HL-60 (cell line): ENCODE data around the gene COX7A2.

Experiments used
- DNase-seq, 2 experiments: peaks; one replicate each; pipeline ENCODE4 v3.0.0-alpha.2; 2010 to 2020; ENCODE audit warnings: low read depth in 1 of 2, low spot score in 1 of 2
- H3K27ac ChIP-seq: fragments of 250-450 bp; sonication (Bioruptor Pico); replicated peaks from 2 replicates; pipeline ENCODE4 v1.5.1; 2020; ENCODE audit warnings: mild to moderate bottlenecking, moderate library complexity
- H3K27me3 ChIP-seq: fragments of 250-450 bp; sonication (Bioruptor Pico); 2 replicates; pipeline ENCODE4 v1.5.1; 2021; ENCODE audit warnings: mild to moderate bottlenecking, moderate library complexity; ENCODE audit not compliant: insufficient read depth, poor library complexity, severe bottlenecking
- H3K4me3 ChIP-seq: replicated peaks from 2 replicates; pipeline ENCODE4 v1.5.1; 2011; ENCODE audit warnings: mild to moderate bottlenecking, control low read depth, low read length; ENCODE audit not compliant: insufficient read depth
- GABPA ChIP-seq: IDR thresholded peaks from 2 replicates; pipeline ENCODE4 v1.6.1; 2012; ENCODE audit warnings: low read depth
- POLR2AphosphoS5 ChIP-seq: IDR thresholded peaks from 2 replicates; pipeline ENCODE4 v1.6.1; 2012; ENCODE audit warnings: low read depth
- SPI1 ChIP-seq: IDR thresholded peaks from 2 replicates; pipeline ENCODE4 v1.6.1; 2012; ENCODE audit warnings: low read depth, mild to moderate bottlenecking, borderline replicate concordance
- TF ChIP-seq, protein P1 (sequence below): IDR thresholded peaks from one replicate; pipeline ENCODE4 v1.5.1; 2011; ENCODE audit warnings: low read length, control low read depth, inconsistent platforms; ENCODE audit not compliant: insufficient read depth
- TF ChIP-seq, protein P2 (sequence below): IDR thresholded peaks from 2 replicates; pipeline ENCODE4 v1.6.1; 2012; ENCODE audit warnings: low read depth; ENCODE audit not compliant: insufficient replicate concordance

Gene COX7A2

DNA sequence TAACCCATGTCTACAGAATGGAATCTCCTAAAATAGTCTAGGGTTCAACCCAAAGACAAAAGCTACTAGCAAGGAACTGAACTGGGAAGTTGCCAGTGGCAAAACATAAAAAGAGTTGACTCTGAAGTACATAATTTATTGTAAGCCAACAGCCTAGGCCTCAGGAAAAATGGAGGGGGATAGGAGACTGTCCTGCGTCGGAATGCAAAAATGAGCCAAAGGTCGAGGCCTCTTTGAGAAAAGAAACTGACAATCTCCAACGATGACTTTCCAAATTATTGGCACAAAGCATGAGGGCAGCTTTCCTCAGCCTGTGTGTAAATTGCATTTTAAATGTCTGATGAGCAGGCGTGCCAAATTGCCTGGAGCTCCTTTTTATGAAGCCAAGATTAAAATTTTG is 39.9 kb downstream of the COX7A2 start:
- DNase-seq: no peak
- H3K27ac ChIP-seq: no peak overlapping the region
- H3K27me3 ChIP-seq: peaks cover 72% of the 10 kb centered on the region
- no peak overlapping the region for H3K4me3 ChIP-seq
- TF ChIP-seq POLR2AphosphoS5: no peak
- TF ChIP-seq SPI1: no peak
- no peak for TF ChIP-seq GABPA
- TF ChIP-seq, protein P1, sequence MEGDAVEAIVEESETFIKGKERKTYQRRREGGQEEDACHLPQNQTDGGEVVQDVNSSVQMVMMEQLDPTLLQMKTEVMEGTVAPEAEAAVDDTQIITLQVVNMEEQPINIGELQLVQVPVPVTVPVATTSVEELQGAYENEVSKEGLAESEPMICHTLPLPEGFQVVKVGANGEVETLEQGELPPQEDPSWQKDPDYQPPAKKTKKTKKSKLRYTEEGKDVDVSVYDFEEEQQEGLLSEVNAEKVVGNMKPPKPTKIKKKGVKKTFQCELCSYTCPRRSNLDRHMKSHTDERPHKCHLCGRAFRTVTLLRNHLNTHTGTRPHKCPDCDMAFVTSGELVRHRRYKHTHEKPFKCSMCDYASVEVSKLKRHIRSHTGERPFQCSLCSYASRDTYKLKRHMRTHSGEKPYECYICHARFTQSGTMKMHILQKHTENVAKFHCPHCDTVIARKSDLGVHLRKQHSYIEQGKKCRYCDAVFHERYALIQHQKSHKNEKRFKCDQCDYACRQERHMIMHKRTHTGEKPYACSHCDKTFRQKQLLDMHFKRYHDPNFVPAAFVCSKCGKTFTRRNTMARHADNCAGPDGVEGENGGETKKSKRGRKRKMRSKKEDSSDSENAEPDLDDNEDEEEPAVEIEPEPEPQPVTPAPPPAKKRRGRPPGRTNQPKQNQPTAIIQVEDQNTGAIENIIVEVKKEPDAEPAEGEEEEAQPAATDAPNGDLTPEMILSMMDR: no peak
- TF ChIP-seq, protein P2, sequence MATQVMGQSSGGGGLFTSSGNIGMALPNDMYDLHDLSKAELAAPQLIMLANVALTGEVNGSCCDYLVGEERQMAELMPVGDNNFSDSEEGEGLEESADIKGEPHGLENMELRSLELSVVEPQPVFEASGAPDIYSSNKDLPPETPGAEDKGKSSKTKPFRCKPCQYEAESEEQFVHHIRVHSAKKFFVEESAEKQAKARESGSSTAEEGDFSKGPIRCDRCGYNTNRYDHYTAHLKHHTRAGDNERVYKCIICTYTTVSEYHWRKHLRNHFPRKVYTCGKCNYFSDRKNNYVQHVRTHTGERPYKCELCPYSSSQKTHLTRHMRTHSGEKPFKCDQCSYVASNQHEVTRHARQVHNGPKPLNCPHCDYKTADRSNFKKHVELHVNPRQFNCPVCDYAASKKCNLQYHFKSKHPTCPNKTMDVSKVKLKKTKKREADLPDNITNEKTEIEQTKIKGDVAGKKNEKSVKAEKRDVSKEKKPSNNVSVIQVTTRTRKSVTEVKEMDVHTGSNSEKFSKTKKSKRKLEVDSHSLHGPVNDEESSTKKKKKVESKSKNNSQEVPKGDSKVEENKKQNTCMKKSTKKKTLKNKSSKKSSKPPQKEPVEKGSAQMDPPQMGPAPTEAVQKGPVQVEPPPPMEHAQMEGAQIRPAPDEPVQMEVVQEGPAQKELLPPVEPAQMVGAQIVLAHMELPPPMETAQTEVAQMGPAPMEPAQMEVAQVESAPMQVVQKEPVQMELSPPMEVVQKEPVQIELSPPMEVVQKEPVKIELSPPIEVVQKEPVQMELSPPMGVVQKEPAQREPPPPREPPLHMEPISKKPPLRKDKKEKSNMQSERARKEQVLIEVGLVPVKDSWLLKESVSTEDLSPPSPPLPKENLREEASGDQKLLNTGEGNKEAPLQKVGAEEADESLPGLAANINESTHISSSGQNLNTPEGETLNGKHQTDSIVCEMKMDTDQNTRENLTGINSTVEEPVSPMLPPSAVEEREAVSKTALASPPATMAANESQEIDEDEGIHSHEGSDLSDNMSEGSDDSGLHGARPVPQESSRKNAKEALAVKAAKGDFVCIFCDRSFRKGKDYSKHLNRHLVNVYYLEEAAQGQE: no peak

DNA sequence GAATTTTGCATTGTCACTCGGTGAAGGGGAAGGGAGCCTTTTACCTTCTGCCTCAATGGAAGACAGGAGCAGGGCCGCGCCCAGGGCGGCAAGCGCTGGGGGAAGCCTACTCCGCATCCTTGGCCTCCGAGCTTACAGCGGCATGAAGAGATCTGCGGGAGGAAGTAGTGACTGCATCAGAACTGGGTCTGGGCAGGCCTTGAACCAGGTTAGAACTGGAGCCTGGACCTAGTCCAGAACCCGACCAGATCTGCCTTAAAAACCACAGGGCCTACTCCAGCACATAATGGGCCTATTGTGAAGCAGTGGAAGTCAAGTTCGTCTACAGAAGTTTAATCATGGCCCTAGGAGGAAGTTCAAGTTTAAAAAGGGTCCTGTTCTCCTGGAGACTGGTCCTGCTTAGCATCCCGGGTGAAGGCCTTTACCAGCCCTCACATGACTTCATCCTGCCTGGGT is 40.9 kb downstream of the COX7A2 start:
- Histone ChIP-seq H3K27me3 (peaks cover 62% of the 10 kb centered on the region), H3K4me3 (no peak overlapping the region), H3K27ac (no peak overlapping the region)
- no peak for DNase-seq
- TF ChIP-seq, protein P1: no peak
- no peak for TF ChIP-seq SPI1
- TF ChIP-seq, protein P2: no peak
- no peak for TF ChIP-seq POLR2AphosphoS5
- no peak for TF ChIP-seq GABPA

DNA sequence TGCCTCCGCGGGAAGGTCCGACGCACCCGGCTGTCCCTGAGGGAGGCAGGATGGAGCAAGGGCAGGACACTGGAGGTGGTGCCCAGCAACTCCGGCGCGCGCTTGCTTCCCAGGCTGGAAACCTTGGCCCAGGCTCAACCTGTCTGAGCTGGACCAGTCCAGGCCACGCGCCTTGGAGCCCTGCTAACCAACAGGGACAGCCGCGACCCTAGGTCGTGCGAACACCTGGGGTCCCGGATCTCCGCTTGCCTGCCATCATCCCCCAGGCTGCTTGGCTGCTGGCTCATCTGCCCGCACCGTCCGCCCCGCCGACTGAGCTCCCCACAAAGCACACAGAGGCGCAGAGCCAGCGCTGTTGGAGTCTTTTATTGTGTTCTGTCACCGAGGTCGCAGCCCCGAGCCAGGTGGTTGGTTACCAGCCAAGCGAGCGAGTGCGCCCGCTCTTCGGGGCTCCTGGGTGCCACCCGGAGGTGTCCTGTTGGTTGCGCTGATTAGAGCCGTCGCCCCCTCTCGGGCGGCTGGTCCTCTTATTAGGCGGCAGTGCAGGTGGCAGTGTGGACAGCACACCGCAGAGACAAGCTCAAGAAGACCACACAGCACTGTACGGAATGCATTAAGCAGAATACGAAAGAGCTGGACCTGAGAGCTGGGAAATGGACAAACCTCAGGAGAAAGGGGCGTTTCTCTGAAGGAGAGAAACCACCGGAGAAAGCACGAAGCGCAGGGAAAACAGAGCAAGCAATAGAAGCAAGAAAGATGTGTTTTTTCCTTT is 41.5 kb downstream of the COX7A2 start:
- no peak overlapping the region for H3K27ac ChIP-seq
- no peak overlapping the region for H3K4me3 ChIP-seq
- peaks cover 56% of the 10 kb centered on the region for H3K27me3 ChIP-seq
- no peak for DNase-seq
- TF ChIP-seq POLR2AphosphoS5 (no peak), GABPA (no peak), SPI1 (no peak)
- TF ChIP-seq, protein P2: no peak
- TF ChIP-seq, protein P1: no peak
